Effector memory CD8-positive, alpha-beta T cell (primary cell): Measurements from ENCODE around the gene OR5B17.
"Not testable (repeated sequence)": the region's sequence is repeated elsewhere in the genome, so short reads cannot be mapped to it uniquely, and the experiment has no call there.

ENCODE experiments used
- ATAC-seq: fragments of 150-1000 bp; cut with Tn5 transposase; replicated peaks from 2 replicates; pipeline ENCODE4 v1.10.0; 2021; ENCODE audit warnings: mild to moderate bottlenecking, moderate library complexity
- DNase-seq, 3 experiments: peaks; one replicate each; pipeline ENCODE4 v3.0.0; 2021
- H3K27ac Mint-ChIP-seq, 2 donors: one replicate each; pipeline ENCODE4 v1.8.0; 2022; ENCODE audit warnings: mild to moderate bottlenecking in 2 of 2, mixed read lengths in 2 of 2, moderate library complexity in 2 of 2
- H3K27me3 Mint-ChIP-seq, 2 donors: one replicate each; pipeline ENCODE4 v1.8.0; 2022; ENCODE audit warnings: mixed read lengths in 2 of 2
- H3K36me3 Mint-ChIP-seq: one replicate; pipeline ENCODE4 v1.8.0; 2022; ENCODE audit warnings: mild to moderate bottlenecking, moderate library complexity, mixed read lengths; ENCODE audit not compliant: insufficient read depth
- H3K4me1 Mint-ChIP-seq, 2 donors: one replicate each; pipeline ENCODE4 v1.8.0; 2022; ENCODE audit warnings: low read depth in 2 of 2, mixed read lengths in 2 of 2
- H3K4me3 Mint-ChIP-seq, 2 donors: one replicate each; pipeline ENCODE4 v1.8.0; 2022; ENCODE audit warnings: mild to moderate bottlenecking in 2 of 2, mixed read lengths in 2 of 2, moderate library complexity in 2 of 2
- H3K9me3 Mint-ChIP-seq, 2 donors: one replicate each; pipeline ENCODE4 v1.8.0; 2022; ENCODE audit warnings: mixed read lengths in 2 of 2
- total RNA-seq, 9 experiments: gene quantifications; one replicate each; lab custom pipeline; 2026; lab: John Stamatoyannopoulos, UW

Gene OR5B17
- total RNA-seq, result 0 reads per million in 9 experiments

DNA sequence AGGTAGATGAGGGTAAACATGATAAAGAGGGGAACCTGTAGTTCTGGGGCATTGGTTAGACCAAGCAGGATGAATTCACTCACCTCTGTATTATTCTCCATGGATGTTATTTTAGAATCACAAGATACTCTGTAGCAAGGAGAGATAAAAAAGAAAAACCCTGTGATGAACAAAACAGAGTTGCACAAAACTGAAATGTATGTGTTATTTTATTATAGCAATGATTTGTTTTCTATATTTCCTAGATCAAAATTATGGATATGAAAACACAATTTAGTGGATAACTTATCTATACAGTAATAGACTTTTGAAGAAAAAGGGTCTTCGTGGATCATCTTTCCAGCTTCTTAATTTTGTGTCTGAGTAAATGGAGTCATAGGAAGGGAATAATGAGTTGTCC, at the start of gene OR5B17:
Gene OR5B17 (minus strand): TSS at position 101 of the 400 bp plus-strand sequence. CDS start 0 bp downstream, at position 101.
- no peaks in the 10 kb centered on the region for H3K4me1 Mint-ChIP-seq
- H3K27me3 Mint-ChIP-seq, result peaks cover 16 to 21% of the 10 kb centered on the region in 2 donors
- H3K27ac Mint-ChIP-seq, result no peak within 1 kb of the TSS
- DNase-seq (no peak), ATAC-seq (no peak)
- no peaks in the 10 kb centered on the region for H3K9me3 Mint-ChIP-seq
- H3K4me3 Mint-ChIP-seq, result no peak within 1 kb of the TSS
- H3K36me3 Mint-ChIP-seq, result no peaks in the 10 kb centered on the region

DNA sequence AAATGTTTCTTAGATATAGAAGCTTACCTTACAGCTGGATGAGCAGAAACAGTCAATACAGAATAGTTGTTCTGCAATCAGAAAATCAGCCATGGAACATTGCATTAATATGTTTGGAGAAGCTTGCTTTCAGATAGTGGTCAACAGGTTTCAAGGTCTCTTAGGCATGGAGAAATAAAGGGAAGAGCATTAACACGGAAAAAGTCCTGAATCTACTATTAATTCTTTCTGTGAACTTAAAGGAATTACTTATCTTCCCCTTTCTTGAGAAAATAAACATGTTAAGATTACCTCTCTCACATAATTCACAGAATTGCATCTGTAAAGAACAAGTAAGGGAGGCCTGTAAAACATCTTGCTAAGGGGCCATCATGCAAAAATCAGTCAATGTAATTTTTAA, 47.9 kb upstream of the OR5B17 start, which contains the start of gene OR5B3:
Gene OR5B3 (minus strand): TSS at position 101 of the 400 bp plus-strand sequence. CDS start 3,465 bp downstream, outside the sequence.
- no peak for ATAC-seq

GRCh38 chr11:58399622-58400021, 40.8 kb upstream of the OR5B17 start:
- H3K9me3 Mint-ChIP-seq, H3K36me3 Mint-ChIP-seq, ATAC-seq, H3K4me3 Mint-ChIP-seq, H3K27ac Mint-ChIP-seq, H3K4me1 Mint-ChIP-seq, DNase-seq: not testable (repeated sequence)
- peaks cover 10 to 23% of the 10 kb centered on the region in 2 donors for H3K27me3 Mint-ChIP-seq

More for the DNA sequence above, 47.9 kb upstream of the OR5B17 start, which contains the start of gene OR5B3:
- peaks cover 17 to 46% of the 10 kb centered on the region in 2 donors for H3K27me3 Mint-ChIP-seq
- H3K36me3 Mint-ChIP-seq, result peaks cover 3% of the 10 kb centered on the region
- DNase-seq, result no peak
- no peak within 1 kb of the TSS for H3K4me3 Mint-ChIP-seq
- H3K4me1 Mint-ChIP-seq, result no peaks in the 10 kb centered on the region
- peaks cover 7% of the 10 kb centered on the region in 2 donors for H3K9me3 Mint-ChIP-seq
- H3K27ac Mint-ChIP-seq, result no peak within 1 kb of the TSS

DNA sequence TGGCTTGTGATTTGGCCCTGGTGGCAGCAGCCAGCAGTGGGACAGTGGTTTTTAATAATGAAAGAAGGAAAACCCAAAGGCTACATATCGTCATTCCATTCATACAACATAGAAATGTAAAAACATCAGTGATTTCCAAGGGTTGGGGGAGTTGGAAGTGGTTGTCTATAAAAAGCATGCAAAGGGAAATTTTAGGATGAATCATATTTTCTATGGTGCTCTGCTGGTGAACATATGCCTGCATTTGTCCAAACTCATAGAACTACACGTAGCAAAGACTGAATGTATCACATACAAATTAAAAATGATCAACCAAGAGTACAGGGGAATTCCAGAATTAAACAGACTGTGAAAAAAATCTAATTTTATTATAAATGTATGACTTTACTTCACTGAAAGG, 36.7 kb upstream of the OR5B17 start:
- Mint-ChIP-seq H3K27me3 (peaks cover 12 to 13% of the 10 kb centered on the region in 2 donors), H3K9me3 (no peaks in the 10 kb centered on the region), H3K36me3 (no peaks in the 10 kb centered on the region), H3K4me3 (no peak overlapping the region), H3K27ac (no peak overlapping the region), H3K4me1 (no peaks in the 10 kb centered on the region)
- ATAC-seq (no peak), DNase-seq (no peak)

GRCh38 chr11:58394195-58394594, 35.3 kb upstream of the OR5B17 start:
- ATAC-seq (no peak), DNase-seq (no peak)
- Mint-ChIP-seq H3K27ac (no peak overlapping the region), H3K9me3 (no peaks in the 10 kb centered on the region), H3K27me3 (peaks cover 12 to 13% of the 10 kb centered on the region in 2 donors), H3K36me3 (no peaks in the 10 kb centered on the region), H3K4me3 (no peak overlapping the region), H3K4me1 (no peaks in the 10 kb centered on the region)

DNA sequence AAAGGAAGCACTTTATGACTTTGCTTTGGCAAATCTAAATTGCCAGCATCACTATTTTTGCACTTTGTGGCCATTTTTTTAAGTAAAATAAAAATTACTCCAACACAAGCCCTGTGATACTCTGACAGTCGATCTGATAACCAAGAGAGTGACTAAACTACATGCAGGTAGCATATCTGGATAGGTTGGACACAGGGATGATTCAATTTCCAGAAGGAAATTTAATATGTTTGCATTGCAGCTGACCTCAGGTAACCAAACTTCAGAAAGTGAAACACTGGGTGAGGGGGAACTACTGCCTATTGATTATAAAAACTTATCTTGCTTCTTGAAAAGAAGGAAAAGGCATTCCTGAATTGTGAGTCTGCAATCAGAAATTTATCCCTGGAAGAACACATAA, 33.9 kb upstream of the OR5B17 start:
- H3K27me3 Mint-ChIP-seq, result peaks cover 12 to 13% of the 10 kb centered on the region in 2 donors

DNA sequence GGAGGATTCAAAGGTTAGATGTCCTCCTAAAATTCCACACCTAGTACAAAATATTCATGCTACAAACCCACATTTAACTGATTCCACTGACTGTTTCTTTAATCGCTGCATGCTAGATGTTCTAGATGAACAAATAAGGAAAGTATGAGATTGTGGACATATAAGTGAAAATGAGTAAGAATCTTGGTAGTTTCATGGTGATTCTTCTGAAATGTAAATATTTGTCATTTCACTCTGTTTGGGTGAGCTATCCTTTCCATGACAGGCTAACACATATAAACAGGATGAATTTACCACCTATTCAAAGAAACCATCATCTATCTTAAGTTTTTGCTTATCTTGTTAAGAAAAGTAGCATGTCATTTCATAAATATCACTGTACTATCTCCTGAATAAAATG, 33.0 kb upstream of the OR5B17 start:
- DNase-seq, result no peak
- no peaks in the 10 kb centered on the region for H3K9me3 Mint-ChIP-seq
- ATAC-seq, result no peak
- H3K27me3 Mint-ChIP-seq, result peaks cover 12 to 13% of the 10 kb centered on the region in 2 donors
- H3K27ac Mint-ChIP-seq, result no peak overlapping the region
- no peak overlapping the region for H3K4me3 Mint-ChIP-seq
- H3K36me3 Mint-ChIP-seq, result no peaks in the 10 kb centered on the region
- no peaks in the 10 kb centered on the region for H3K4me1 Mint-ChIP-seq

More for the DNA sequence above, 33.9 kb upstream of the OR5B17 start:
- DNase-seq (no peak), ATAC-seq (no peak)
- Mint-ChIP-seq H3K27ac (no peak overlapping the region), H3K9me3 (no peaks in the 10 kb centered on the region), H3K36me3 (no peaks in the 10 kb centered on the region), H3K4me3 (no peak overlapping the region), H3K4me1 (no peaks in the 10 kb centered on the region)

DNA sequence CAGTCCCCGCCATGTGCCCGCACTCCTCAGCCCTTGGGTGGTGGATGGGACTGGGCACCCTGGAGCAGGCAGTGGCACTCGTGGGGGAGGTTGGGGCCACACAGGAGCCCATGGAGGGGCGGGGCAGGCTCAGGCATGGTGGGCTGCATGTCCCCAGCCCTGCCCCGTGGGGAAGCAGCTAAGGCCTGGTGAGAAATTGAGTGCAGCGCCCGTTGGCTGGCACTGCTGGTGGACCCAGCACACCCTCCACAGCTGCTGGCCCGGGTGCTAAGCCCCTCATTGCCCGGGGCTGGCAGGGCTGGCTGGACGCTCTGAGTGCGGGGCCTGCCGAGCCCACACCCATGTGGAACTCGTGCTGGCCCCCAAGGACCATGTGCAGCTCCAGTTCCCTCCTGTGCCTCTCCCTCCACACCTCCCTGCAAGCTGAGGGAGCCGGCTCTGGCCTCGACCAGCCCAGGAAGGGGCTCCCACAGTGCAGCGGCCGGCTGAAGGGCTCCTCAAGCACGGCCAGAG, 31.7 kb upstream of the OR5B17 start:
- Mint-ChIP-seq H3K4me1 (no peaks in the 10 kb centered on the region), H3K27ac (no peak overlapping the region), H3K9me3 (no peaks in the 10 kb centered on the region), H3K36me3 (no peaks in the 10 kb centered on the region), H3K27me3 (peaks cover 9 to 13% of the 10 kb centered on the region in 2 donors), H3K4me3 (no peak overlapping the region)
- DNase-seq (no peak), ATAC-seq (no peak)

DNA sequence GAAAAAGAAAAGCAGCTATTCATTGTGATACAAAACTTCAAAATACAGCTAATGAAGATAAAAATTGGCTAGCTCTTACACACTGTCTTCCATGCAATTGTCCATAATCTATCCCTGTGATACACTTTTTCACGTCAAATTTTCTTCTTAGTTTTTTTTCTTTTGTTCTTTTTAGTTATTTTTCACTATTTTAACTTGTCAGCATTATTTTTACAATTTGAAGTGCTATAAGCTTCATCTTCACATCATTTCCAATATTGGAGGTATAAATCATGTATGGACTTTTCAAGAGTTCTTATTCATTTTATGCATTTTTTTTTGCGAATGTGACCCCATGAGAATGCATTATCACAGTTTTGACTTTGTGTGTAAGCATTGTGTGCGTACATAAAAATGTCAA, 4.1 kb downstream of the OR5B17 start:
- DNase-seq (no peak), ATAC-seq (no peak)
- H3K36me3 Mint-ChIP-seq, result no peaks in the 10 kb centered on the region
- H3K4me3 Mint-ChIP-seq, result no peak overlapping the region
- H3K27me3 Mint-ChIP-seq, result peaks cover 17 to 20% of the 10 kb centered on the region in 2 donors
- H3K27ac Mint-ChIP-seq, result no peak overlapping the region
- no peaks in the 10 kb centered on the region for H3K4me1 Mint-ChIP-seq
- no peaks in the 10 kb centered on the region for H3K9me3 Mint-ChIP-seq

DNA sequence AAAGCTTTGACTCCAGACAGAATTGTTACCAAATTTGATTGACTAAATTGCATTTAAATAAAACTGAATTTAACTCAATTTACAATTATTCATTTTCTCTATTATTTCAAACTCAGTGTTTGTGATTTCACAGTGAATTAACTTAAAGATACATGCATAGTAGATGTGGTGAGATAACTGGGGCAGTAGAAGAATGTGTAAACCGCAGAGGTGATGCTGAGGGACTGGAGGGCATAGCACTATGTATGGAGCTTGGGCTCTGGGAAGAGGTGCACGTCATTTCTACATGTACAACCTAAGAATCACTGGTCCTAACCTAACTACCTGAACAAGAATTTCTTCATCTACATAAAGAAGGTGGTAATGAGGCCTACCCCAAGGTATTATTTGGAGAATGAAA, 13.7 kb downstream of the OR5B17 start:
- Mint-ChIP-seq H3K36me3 (no peaks in the 10 kb centered on the region), H3K4me3 (no peak overlapping the region), H3K27me3 (peaks cover 19 to 20% of the 10 kb centered on the region in 2 donors), H3K9me3 (no peaks in the 10 kb centered on the region), H3K27ac (no peak overlapping the region), H3K4me1 (no peaks in the 10 kb centered on the region)
- no peak for ATAC-seq
- DNase-seq, result no peak

DNA sequence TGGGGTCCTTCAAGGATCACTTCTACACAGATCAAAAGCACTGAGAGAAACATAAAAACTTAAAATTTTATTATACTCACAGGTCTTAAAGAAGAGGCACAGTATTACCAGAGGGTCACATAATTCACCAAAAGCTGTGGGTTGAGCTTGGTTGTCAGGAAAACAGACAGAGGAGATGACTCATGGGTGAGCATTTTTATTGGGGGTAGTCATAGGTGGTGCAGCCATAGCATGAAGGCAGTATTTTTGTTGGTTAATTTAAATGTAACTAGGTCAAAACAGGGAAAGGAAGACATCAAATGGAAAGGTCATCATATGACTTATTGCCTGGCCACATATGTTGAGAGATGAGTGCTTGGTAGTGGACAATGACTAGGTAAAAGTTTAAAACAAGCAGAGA, 24.2 kb downstream of the OR5B17 start:
- Mint-ChIP-seq H3K4me3 (no peak overlapping the region), H3K9me3 (no peaks in the 10 kb centered on the region), H3K36me3 (no peaks in the 10 kb centered on the region), H3K27ac (no peak overlapping the region), H3K4me1 (no peaks in the 10 kb centered on the region), H3K27me3 (peaks cover 22 to 45% of the 10 kb centered on the region in 2 donors)
- ATAC-seq (no peak), DNase-seq (no peak)

DNA sequence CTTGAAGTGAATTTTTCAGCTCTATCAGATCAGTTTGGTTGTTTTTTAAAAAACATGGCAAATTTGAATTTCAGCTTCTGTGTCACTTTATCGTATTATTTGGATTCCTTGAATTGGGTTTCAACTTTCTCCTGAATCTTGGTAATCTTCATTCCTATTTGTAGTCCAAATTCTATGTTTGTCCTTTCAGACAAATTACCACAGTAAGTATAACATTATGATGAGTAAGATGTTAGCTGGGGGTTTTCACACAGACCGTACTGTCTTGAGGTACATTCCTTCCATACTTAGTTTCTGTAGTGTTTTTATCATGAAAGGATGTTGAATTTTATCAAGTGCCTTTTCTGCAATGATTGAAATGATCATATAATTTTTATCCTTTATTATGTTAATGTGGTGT, 28.0 kb downstream of the OR5B17 start:
- ATAC-seq, result no peak
- H3K27me3 Mint-ChIP-seq, result peaks cover 51 to 58% of the 10 kb centered on the region in 2 donors
- DNase-seq, result no peak
- H3K27ac Mint-ChIP-seq, result no peak overlapping the region
- H3K4me3 Mint-ChIP-seq, result no peak overlapping the region
- no peaks in the 10 kb centered on the region for H3K36me3 Mint-ChIP-seq
- H3K9me3 Mint-ChIP-seq, result peaks cover 0 to 3% of the 10 kb centered on the region in 2 donors
- H3K4me1 Mint-ChIP-seq, result no peaks in the 10 kb centered on the region

- ATAC-seq (no peak), DNase-seq (no peak)
- H3K27me3 Mint-ChIP-seq, result peaks cover 6 to 10% of the 10 kb centered on the region in 2 donors
- H3K27ac Mint-ChIP-seq, result no peak overlapping the region
- H3K4me3 Mint-ChIP-seq, result no peak overlapping the region
- no peaks in the 10 kb centered on the region for H3K4me1 Mint-ChIP-seq
- no peaks in the 10 kb centered on the region for H3K9me3 Mint-ChIP-seq
- H3K36me3 Mint-ChIP-seq, result no peaks in the 10 kb centered on the region
Observed at GRCh38 chr11:58318532-58318931, 40.3 kb downstream of the OR5B17 start.

DNA sequence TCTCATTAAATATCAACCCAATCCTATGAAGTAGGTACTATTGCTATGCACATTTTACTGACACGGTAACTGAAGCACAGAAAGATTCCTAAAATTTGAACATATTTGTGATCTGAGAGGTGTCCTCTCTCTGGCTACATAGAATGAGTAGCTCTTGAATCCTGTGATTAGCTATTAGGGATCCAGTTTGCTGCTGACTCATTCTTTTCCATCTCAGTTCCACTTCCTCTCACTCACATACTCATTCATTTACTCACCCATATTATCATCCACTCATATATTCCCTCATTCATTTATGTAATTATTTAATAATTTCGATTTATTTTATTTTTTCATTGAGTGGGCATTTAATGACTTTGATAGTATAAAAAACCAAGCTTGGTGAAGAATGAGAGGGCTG, 42.7 kb downstream of the OR5B17 start:
- H3K4me1 Mint-ChIP-seq, result no peaks in the 10 kb centered on the region
- H3K27me3 Mint-ChIP-seq, result peaks cover 19 to 32% of the 10 kb centered on the region in 2 donors
- ATAC-seq (no peak), DNase-seq (no peak)
- no peak overlapping the region for H3K4me3 Mint-ChIP-seq
- peaks cover 0 to 2% of the 10 kb centered on the region in 2 donors for H3K9me3 Mint-ChIP-seq
- no peak overlapping the region for H3K27ac Mint-ChIP-seq
- no peaks in the 10 kb centered on the region for H3K36me3 Mint-ChIP-seq
